Cardiac fibroblast (primary cell): ENCODE data around the gene RHOC.

Experiments
- DNase-seq, 2 donors: peaks; one replicate each; pipeline versions ENCODE4 v3.0.0 to v3.0.0-alpha.2; 2010; ENCODE audit warnings: low read depth in 2 of 2
- H3K4me3 ChIP-seq, 2 donors: replicated peaks in 1 of 2; 1 replicate in 1 of 2; 2 replicates in 1 of 2; pipeline ENCODE4 v1.5.1; 2011; ENCODE audit warnings: low read depth in 2 of 2, low read length in 2 of 2, mild to moderate bottlenecking in 2 of 2, moderate library complexity in 1 of 2
- CTCF ChIP-seq: IDR thresholded peaks from one replicate; pipeline ENCODE4 v1.5.1; 2011; ENCODE audit warnings: low read depth, mild to moderate bottlenecking, low read length, inconsistent platforms

Gene RHOC

GRCh38 chr1:112674986-112675727 is 31.8 kb downstream of the RHOC start:
- TF ChIP-seq CTCF: no peak
- peak in 1 of 2 donors; percentile 18 for DNase-seq
- H3K4me3 ChIP-seq: peak overlapping the region; percentile 58 to 73

- H3K4me3 ChIP-seq: peak within 1 kb of the TSS; percentile 58 to 73
- TF ChIP-seq CTCF: no peak
- DNase-seq: peak; percentile 80 to 82
These were observed 32.4 kb downstream of the RHOC start, which contains the start of gene MOV10 for GRCh38 chr1:112674440-112674985. Gene MOV10 (plus strand): TSS chr1:112674659. CDS start chr1:112674913, 254 bp downstream.

GRCh38 chr1:112673592-112674439 is 33.1 kb downstream of the RHOC start:
- peak; percentile 66 for TF ChIP-seq CTCF
- DNase-seq: peak; percentile 83 to 87
- peak overlapping the region; percentile 58 to 73 for H3K4me3 ChIP-seq

GRCh38 chr1:112672842-112673241 is 34.1 kb downstream of the RHOC start:
- no peak overlapping the region for H3K4me3 ChIP-seq
- DNase-seq: no peak
- no peak for TF ChIP-seq CTCF

GRCh38 chr1:112672009-112672408 is 34.9 kb downstream of the RHOC start:
- H3K4me3 ChIP-seq: no peak overlapping the region
- no peak for TF ChIP-seq CTCF
- no peak for DNase-seq

- TF ChIP-seq CTCF: no peak
These were observed 40.0 kb downstream of the RHOC start for GRCh38 chr1:112666946-112667345.

More at GRCh38 chr1:112666946-112667345, 40.0 kb downstream of the RHOC start:
- DNase-seq: no peak
- H3K4me3 ChIP-seq: no peak overlapping the region
